Activated naive CD8-positive, alpha-beta T cell treated with anti-CD3 and anti-CD28 coated beads for 36 hours (primary cell): Measurements from ENCODE around the gene TOR1B. TPM values are rescaled to one million over a fixed set of nuclear protein-coding genes. Genes with fewer than 3 reads are reported as not detected.
"Not testable (repeated sequence)": the region's sequence is repeated elsewhere in the genome, so short reads cannot be mapped to it uniquely, and the experiment has no call there.

Experiments
- DNase-seq: peaks from one replicate; pipeline ENCODE4 v3.0.0; 2021
- H3K27ac Mint-ChIP-seq: one replicate; pipeline ENCODE4 v1.8.0; 2022; ENCODE audit warnings: mild to moderate bottlenecking, moderate library complexity, mixed read lengths
- H3K27me3 Mint-ChIP-seq: one replicate; pipeline ENCODE4 v1.8.0; 2022; ENCODE audit warnings: mild to moderate bottlenecking, mixed read lengths
- H3K36me3 Mint-ChIP-seq: one replicate; pipeline ENCODE4 v1.8.0; 2021; ENCODE audit warnings: mild to moderate bottlenecking, mixed read lengths
- H3K4me1 Mint-ChIP-seq: one replicate; pipeline ENCODE4 v1.8.0; 2021; ENCODE audit warnings: mixed read lengths
- H3K4me3 Mint-ChIP-seq: one replicate; pipeline ENCODE4 v1.8.0; 2022; ENCODE audit warnings: mild to moderate bottlenecking, moderate library complexity, mixed read lengths
- H3K9me3 Mint-ChIP-seq: one replicate; pipeline ENCODE4 v1.8.0; 2022; ENCODE audit warnings: mixed read lengths
- total RNA-seq, 2 experiments: library from RNA; stranded (reverse); gene quantifications; one replicate each; pipeline ENCODE4 v1.2.3, GENCODE V29; 2021

The TOR1B gene
- total RNA-seq, 2 experiments from 2014 or later, result 18.7 to 19.8 TPM

GRCh38 chr9:129785866-129786265 is 17.1 kb upstream of the TOR1B start:
- Mint-ChIP-seq H3K9me3 (no peaks in the 10 kb centered on the region), H3K36me3 (no peaks in the 10 kb centered on the region), H3K27ac (no peak overlapping the region), H3K4me3 (no peak overlapping the region), H3K4me1 (peaks cover 8% of the 10 kb centered on the region), H3K27me3 (peaks cover 13% of the 10 kb centered on the region)
- no peak for DNase-seq

- Mint-ChIP-seq H3K27me3 (peaks cover 15% of the 10 kb centered on the region), H3K36me3 (no peaks in the 10 kb centered on the region), H3K4me3 (no peak overlapping the region), H3K9me3 (no peaks in the 10 kb centered on the region), H3K4me1 (peaks cover 8% of the 10 kb centered on the region), H3K27ac (no peak overlapping the region)
- no peak for DNase-seq
Measured at GRCh38 chr9:129786481-129786880, 16.5 kb upstream of the TOR1B start.

GRCh38 chr9:129794549-129794948 is 8.4 kb upstream of the TOR1B start:
- no peak overlapping the region for H3K4me3 Mint-ChIP-seq
- DNase-seq, result no peak
- no peaks in the 10 kb centered on the region for H3K36me3 Mint-ChIP-seq
- H3K4me1 Mint-ChIP-seq, result peaks cover 5% of the 10 kb centered on the region
- H3K27me3 Mint-ChIP-seq, result peaks cover 9% of the 10 kb centered on the region
- no peaks in the 10 kb centered on the region for H3K9me3 Mint-ChIP-seq
- no peak overlapping the region for H3K27ac Mint-ChIP-seq

- not testable (repeated sequence) for H3K9me3 Mint-ChIP-seq
Measured at GRCh38 chr9:129796029-129796428, 7.0 kb upstream of the TOR1B start.

GRCh38 chr9:129798973-129799372 is 4.0 kb upstream of the TOR1B start:
- peaks cover 3% of the 10 kb centered on the region for H3K4me1 Mint-ChIP-seq
- peaks cover 2% of the 10 kb centered on the region for H3K36me3 Mint-ChIP-seq
- H3K27ac Mint-ChIP-seq, result no peak overlapping the region
- no peaks in the 10 kb centered on the region for H3K27me3 Mint-ChIP-seq
- no peak for DNase-seq
- H3K9me3 Mint-ChIP-seq, result no peaks in the 10 kb centered on the region
- no peak overlapping the region for H3K4me3 Mint-ChIP-seq

More at GRCh38 chr9:129796029-129796428, 7.0 kb upstream of the TOR1B start:
- H3K4me3 Mint-ChIP-seq, DNase-seq, H3K27ac Mint-ChIP-seq, H3K36me3 Mint-ChIP-seq, H3K27me3 Mint-ChIP-seq, H3K4me1 Mint-ChIP-seq: not testable (repeated sequence)

- DNase-seq, result no peak
- Mint-ChIP-seq H3K36me3 (peaks cover 18% of the 10 kb centered on the region), H3K9me3 (no peaks in the 10 kb centered on the region), H3K4me1 (peaks cover 17% of the 10 kb centered on the region), H3K27me3 (no peaks in the 10 kb centered on the region), H3K27ac (no peak overlapping the region), H3K4me3 (peak overlapping the region; percentile 9)
Measured at GRCh38 chr9:129801504-129801903, 1.5 kb upstream of the TOR1B start.

- H3K36me3 Mint-ChIP-seq, result peaks cover 27% of the 10 kb centered on the region
- DNase-seq, result no peak
- no peaks in the 10 kb centered on the region for H3K9me3 Mint-ChIP-seq
- peaks cover 24% of the 10 kb centered on the region for H3K4me1 Mint-ChIP-seq
- peak overlapping the region; percentile 87 for H3K4me3 Mint-ChIP-seq
- no peaks in the 10 kb centered on the region for H3K27me3 Mint-ChIP-seq
- H3K27ac Mint-ChIP-seq, result peak overlapping the region; percentile 82
Measured at GRCh38 chr9:129803676-129804060, 684 bp downstream of the TOR1B start.

- Mint-ChIP-seq H3K27me3 (no peaks in the 10 kb centered on the region), H3K36me3 (peaks cover 35% of the 10 kb centered on the region), H3K4me1 (peaks cover 26% of the 10 kb centered on the region), H3K27ac (peak overlapping the region; percentile 73), H3K4me3 (no peak overlapping the region), H3K9me3 (no peaks in the 10 kb centered on the region)
- no peak for DNase-seq
Measured at GRCh38 chr9:129806061-129806460, 3.1 kb downstream of the TOR1B start.

- Mint-ChIP-seq H3K9me3 (no peaks in the 10 kb centered on the region), H3K27me3 (no peaks in the 10 kb centered on the region), H3K27ac (no peak overlapping the region), H3K36me3 (peaks cover 34% of the 10 kb centered on the region), H3K4me1 (peaks cover 30% of the 10 kb centered on the region), H3K4me3 (no peak overlapping the region)
- no peak for DNase-seq
Measured at GRCh38 chr9:129809346-129809745, 6.4 kb downstream of the TOR1B start.

- no peak overlapping the region for H3K4me3 Mint-ChIP-seq
- H3K4me1 Mint-ChIP-seq, result peaks cover 28% of the 10 kb centered on the region
- H3K36me3 Mint-ChIP-seq, result peaks cover 36% of the 10 kb centered on the region
- no peaks in the 10 kb centered on the region for H3K27me3 Mint-ChIP-seq
- DNase-seq, result no peak
- no peaks in the 10 kb centered on the region for H3K9me3 Mint-ChIP-seq
- no peak overlapping the region for H3K27ac Mint-ChIP-seq
Measured at GRCh38 chr9:129810116-129810515, 7.1 kb downstream of the TOR1B start.

- H3K27ac Mint-ChIP-seq, result no peak overlapping the region
- no peaks in the 10 kb centered on the region for H3K9me3 Mint-ChIP-seq
- no peak overlapping the region for H3K4me3 Mint-ChIP-seq
- H3K4me1 Mint-ChIP-seq, result peaks cover 25% of the 10 kb centered on the region
- H3K36me3 Mint-ChIP-seq, result peaks cover 35% of the 10 kb centered on the region
- DNase-seq, result no peak
- no peaks in the 10 kb centered on the region for H3K27me3 Mint-ChIP-seq
Measured at GRCh38 chr9:129810788-129811187, 7.8 kb downstream of the TOR1B start.

- Mint-ChIP-seq H3K4me3 (no peak overlapping the region), H3K36me3 (peaks cover 26% of the 10 kb centered on the region), H3K4me1 (peaks cover 17% of the 10 kb centered on the region), H3K9me3 (no peaks in the 10 kb centered on the region), H3K27ac (no peak overlapping the region), H3K27me3 (no peaks in the 10 kb centered on the region)
- no peak for DNase-seq
Measured at GRCh38 chr9:129811967-129812363, 9.0 kb downstream of the TOR1B start.

GRCh38 chr9:129812385-129812784 is 9.4 kb downstream of the TOR1B start:
- H3K4me1 Mint-ChIP-seq, result peaks cover 13% of the 10 kb centered on the region
- no peak overlapping the region for H3K4me3 Mint-ChIP-seq
- no peaks in the 10 kb centered on the region for H3K27me3 Mint-ChIP-seq
- H3K27ac Mint-ChIP-seq, result no peak overlapping the region
- H3K36me3 Mint-ChIP-seq, result peaks cover 22% of the 10 kb centered on the region
- no peak for DNase-seq
- no peaks in the 10 kb centered on the region for H3K9me3 Mint-ChIP-seq

- Mint-ChIP-seq H3K27ac (no peak overlapping the region), H3K36me3 (peaks cover 21% of the 10 kb centered on the region), H3K4me3 (no peak overlapping the region), H3K27me3 (no peaks in the 10 kb centered on the region), H3K9me3 (no peaks in the 10 kb centered on the region), H3K4me1 (peaks cover 13% of the 10 kb centered on the region)
- DNase-seq, result no peak
Measured at GRCh38 chr9:129813661-129814060, 10.7 kb downstream of the TOR1B start.

GRCh38 chr9:129814432-129815223 is 11.6 kb downstream of the TOR1B start:
- H3K36me3 Mint-ChIP-seq, result peaks cover 17% of the 10 kb centered on the region
- no peak for DNase-seq

GRCh38 chr9:129815278-129815677 is 12.3 kb downstream of the TOR1B start:
- H3K4me3 Mint-ChIP-seq, result no peak overlapping the region
- H3K9me3 Mint-ChIP-seq, result no peaks in the 10 kb centered on the region
- DNase-seq, result no peak
- H3K4me1 Mint-ChIP-seq, result peaks cover 13% of the 10 kb centered on the region
- no peaks in the 10 kb centered on the region for H3K27me3 Mint-ChIP-seq
- H3K27ac Mint-ChIP-seq, result peak overlapping the region; percentile 20
- H3K36me3 Mint-ChIP-seq, result peaks cover 20% of the 10 kb centered on the region

More at GRCh38 chr9:129814432-129815223, 11.6 kb downstream of the TOR1B start:
- no peak overlapping the region for H3K4me3 Mint-ChIP-seq
- peaks cover 13% of the 10 kb centered on the region for H3K4me1 Mint-ChIP-seq
- no peaks in the 10 kb centered on the region for H3K9me3 Mint-ChIP-seq
- H3K27me3 Mint-ChIP-seq, result no peaks in the 10 kb centered on the region
- peak overlapping the region; percentile 20 for H3K27ac Mint-ChIP-seq
